HG03135 (cell line): ENCODE measurements around the gene KCTD21.
"Not testable (repeated sequence)": the region's sequence is repeated elsewhere in the genome, so short reads cannot be mapped to it uniquely, and the experiment has no call there.

Experiments used
- ATAC-seq: cut with Tn5 transposase; IDR thresholded peaks from one replicate; pipeline ENCODE4 v1.9.1; 2021; ENCODE audit warnings: mild to moderate bottlenecking, moderate library complexity; ENCODE audit not compliant: unreplicated experiment

KCTD21 gene

DNA sequence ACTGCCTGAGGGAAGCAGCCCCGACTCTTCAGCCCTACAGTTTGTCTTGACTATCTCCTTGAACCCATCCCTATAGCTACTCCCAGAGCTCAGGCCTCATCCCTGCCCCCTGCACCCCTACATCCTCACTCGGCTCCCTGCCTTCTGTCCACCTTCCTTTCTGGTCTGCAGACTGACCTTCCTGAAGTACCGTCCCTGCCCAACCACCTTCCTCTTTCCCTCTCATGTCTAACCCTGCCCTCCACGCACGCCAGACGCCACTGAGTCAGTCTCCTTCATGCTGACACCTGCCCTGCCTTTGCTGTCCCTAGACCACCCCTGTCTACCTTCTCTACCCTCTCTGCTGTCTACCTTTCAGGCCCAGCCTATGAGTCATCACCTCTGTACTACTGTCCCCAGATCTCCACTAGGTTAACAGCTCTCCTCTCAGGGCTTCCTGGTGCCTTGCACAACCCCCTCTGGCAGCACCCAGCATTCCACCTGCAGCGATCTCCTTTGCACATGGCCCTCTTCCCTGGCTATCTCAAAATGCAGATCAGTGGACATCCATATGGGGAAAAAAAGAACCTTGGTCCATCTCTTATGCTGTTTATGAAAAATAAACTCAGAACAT is 8.9 kb downstream of the KCTD21 start:
- no peak for ATAC-seq

DNA sequence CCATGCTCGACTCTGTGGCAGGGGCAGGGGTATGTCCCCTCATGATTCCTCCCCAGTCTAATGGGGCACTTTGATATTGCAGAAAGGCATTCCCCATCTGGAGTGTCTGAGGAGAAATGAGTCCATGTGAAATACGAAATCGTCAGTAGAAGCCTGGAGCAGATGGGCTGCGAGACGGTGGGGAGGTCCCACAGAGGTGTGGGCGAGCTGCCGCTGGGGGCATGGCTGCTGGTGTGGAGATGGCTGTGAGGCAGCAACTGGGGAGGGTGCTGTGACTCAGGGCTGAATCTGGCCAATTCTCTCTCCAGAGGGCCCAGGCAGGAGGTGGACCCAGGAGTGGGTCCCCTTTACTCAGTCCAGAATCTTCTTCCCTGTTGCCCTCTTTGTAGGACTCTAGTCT is 11.2 kb downstream of the KCTD21 start:
- no peak for ATAC-seq

DNA sequence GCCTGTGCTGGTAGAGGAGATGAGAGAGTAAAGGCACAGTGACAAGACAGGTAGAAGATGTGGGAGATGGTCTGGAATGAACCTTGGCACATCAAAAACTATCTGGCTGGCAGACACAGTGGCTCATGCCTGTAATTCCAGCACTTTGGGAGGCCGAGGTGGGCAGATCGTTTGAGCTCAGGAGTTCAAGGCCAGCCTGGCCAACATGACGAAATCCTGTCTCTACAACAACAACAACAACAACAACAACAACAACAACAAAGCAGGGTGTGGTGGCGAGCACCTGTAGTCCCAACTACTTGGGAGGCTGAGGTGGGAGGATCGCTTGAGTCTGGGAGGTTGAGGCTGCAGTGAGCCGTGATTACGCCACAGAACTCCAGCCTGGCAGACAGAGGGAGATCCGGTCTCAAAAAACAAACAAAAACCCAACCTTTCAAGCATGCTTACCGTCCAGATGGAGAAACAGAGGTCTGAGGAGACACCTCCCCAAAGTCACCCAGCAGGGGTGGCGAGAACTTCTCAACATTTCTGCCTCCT is 11.8 kb downstream of the KCTD21 start:
- no peak for ATAC-seq

DNA sequence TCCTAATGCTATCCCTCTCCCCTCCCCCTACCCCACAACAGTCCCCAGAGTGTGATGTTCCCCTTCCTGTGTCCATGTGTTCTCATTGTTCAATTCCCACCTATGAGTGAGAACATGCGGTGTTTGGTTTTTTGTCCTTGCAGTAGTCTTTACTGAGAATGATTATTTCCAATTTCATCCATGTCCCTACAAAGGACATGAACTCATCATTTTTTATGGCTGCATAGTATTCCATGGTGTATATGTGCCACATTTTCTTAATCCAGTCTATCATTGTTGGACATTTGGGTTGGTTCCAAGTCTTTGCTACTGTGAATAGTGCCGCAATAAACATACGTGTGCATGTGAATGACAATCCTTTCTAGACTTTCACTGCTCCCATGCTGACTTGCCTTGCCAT is 12.6 kb downstream of the KCTD21 start:
- not testable (repeated sequence) for ATAC-seq

DNA sequence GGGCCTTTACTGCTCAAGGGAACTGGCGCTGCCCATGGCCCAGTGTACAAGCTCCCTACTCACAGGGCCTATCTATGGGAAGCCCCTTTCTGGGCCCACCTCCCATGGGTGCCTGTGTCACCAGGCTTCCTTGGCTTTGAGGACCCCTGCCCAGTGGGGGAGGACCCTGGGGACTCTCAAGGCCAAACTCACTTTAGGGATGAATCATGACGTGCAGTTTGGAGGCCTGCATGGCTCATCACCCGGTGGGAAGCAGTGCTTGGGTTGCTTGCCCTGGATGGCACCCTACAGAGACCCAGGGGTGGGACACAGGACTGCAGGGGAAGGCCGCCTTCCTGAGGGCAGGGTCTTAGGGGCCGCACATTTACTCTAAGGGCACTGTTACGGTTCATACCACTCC is 16.5 kb downstream of the KCTD21 start:
- ATAC-seq, result no peak

DNA sequence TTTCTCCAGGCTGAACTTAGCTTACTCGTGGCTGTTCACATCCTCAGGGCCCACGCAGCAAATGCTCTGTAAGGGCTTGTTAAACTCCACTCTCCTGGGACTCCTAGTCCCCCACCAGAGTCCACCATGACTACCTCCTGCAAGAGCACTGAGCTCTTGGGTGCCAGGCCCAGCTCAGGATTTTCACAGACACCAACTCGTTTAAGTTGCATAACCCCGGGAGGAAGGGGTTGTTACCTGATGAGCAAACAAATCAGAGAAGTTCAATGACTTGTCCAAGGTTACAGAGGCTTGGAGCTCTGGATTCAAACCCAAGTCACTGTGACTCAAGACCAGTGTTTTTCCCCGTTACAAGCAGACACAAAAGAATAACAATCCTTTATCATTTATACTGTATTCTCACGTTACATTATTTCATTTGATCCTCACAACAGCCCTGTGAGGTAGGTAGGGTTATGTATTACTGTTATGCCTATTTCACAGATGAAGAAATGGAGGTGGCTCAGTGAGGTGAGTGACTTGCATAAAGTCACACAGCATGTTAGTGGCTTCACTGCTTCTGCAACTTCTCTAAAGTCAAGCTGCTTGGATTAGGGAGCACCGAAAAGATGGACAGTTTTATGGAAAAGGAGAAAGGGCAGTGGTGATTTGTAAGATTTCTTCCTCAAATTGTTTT is 17.4 kb downstream of the KCTD21 start:
- ATAC-seq, result no peak

DNA sequence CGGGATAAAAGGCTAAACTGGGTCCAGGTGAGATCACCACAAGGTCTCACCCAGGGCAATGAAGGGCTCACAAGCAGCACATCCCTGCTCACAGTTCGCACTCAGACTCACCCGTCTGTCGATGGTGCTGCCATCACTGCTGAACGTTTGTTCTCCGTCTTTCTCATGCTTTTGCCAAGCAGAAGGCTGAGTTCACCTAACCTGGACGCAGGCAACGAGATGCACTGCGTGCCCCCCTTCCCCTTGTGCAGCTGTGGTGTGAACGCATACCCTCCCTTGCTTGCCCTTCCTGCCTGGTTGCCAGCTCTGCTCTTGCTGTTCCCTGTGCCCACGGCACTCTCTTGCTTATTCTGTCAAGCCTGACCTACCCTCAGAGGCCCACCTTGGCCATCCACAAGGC is 18.0 kb downstream of the KCTD21 start:
- ATAC-seq, result no peak

DNA sequence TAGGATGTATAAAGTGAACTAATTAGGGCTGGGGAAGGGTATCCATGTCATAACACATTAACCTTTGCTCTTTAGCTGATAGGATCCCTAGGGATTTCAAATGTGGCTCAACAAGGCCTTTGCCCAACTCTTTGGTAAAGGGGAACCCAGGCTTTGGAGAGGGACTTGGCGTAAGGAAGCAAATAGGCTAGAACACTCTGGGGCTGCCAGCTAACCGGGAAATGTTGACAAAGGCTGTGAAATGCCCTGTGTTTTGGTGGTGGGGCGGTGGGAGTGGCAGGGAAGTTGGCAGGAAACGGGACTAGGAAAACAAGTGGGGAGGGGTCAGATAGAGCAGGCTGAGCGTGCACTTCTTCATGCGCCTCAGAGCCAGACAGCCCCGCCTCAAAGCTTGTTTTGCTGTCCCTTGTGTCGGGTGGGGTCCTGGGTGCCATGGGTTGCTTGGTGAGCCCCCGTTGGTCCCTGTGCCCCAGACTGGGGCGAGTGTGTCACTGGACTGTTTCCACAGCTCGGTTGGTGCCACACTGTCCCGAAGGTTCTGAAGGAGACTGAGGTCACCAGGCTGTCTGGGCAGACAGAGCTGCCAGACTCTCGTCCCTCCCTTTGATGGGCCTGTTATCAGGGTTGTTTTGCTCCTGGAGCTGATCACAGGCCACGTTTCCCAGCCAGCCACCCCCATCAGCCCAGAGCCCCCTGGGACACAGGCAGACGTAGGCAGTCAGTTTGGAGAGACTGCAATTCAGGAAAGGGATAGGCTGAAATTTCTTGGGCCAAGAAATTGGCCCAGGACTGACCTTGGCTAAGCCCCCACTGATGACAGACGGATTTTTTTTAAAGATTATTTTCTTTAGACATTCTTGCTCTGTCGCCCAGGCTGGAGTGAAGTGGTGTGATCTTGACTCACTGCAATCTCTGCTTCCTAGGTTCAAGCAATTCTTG is 19.6 kb downstream of the KCTD21 start:
- ATAC-seq, result no peak

DNA sequence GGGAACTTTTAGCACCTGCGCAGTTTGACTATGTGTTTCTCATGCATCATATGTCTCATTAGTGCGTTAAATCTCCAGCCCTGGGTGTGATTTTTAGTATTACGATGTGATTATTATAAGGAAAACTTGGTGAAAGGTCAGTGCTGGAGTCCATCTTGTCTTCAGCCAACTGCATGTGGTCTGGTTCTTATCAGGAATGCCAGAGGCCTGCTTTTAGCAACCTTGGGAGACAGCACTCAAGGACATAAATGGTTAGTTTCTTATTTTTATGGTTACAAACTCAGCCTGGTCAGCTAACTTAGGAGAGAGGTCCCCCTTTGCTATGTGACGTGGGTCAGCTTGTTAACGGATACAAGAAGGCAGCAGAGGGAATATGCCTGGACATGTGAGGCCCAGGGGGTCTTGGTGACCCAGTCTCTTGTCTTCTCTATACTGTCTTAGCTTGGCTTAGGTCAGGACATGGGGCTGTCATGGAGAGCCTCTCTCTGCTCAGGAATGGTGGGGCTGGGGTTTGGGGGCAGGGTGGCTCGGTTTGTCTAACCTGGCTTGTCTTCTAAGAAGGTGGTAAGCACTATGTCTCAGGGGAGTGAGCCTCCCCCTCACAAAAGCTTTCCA is 21.5 kb downstream of the KCTD21 start:
- no peak for ATAC-seq

DNA sequence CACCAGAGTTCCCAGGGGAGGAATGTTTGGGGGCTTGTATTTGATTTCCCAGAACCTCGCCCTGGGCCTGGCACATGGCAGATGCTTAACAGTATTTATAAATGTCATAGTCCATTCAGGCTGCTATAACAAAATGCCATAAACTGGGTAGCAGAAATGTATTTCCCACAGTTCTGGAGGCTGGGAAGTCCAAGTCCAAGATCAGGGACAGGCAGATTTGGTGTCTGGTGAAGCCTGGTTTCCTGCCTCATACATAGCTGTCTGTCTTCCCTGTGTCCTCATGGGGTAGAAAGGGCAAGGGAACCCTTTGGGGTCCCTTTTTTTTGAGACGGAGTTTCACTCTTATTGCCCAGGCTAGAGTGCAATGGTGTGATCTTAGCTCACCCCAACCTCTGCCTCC is 24.0 kb downstream of the KCTD21 start:
- no peak for ATAC-seq

DNA sequence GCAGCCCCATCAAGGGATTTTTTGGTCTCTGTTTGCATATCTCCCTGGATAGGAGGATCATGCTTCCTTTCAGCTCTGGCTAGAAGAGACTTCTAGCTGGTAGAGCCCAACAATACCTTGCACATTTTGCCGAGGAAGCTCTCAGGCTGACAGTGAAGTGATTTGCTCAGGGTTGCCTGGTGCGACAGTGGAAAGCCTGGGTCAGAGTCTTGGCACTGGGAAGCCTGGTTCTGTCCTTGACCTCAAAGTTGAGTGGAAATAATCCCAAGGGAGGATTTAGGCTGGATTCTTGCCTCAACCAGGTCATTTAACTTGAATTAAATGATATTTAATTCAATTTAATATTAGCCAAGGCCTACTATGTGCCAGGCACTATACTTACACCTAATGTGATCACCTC is 24.6 kb downstream of the KCTD21 start:
- ATAC-seq, result no peak

DNA sequence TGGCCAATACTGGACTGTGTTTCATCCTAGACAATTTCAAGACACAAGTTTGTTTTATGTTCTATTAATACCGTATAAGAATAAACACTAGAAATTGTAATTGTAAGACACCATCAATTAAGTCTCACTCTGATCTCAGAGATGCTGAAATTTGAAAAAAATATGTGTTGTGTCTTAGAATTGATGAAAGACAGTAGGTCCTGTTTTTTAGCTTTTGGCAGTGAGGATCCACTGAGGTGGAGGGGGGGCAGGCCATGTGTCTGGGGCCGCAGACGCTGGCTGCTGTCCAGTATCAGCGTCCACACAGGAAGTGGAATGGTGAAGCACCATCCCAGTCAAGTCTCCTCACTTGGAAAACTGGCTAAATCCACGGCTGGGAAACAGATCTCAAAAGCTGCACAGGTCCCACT is 26.5 kb downstream of the KCTD21 start:
- no peak for ATAC-seq

DNA sequence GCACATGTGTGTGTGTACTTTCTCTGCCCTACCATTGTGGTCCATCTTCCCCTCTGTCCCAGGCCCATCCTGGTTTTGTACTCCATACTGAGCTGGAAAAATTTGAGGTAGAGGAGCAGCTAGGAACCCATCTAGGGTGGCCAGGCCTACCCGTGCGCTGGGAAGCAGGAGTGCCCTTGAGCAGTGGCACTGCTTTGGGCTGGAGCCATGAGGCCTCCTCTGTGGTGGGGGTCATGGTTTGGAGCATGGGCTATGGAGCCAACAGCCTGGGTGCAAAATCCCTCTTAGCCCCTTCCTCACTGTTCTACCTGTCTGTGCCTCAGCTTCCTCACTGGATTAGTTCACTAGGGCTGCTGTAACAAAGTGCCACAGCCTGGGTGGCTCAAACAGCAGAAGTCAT is 27.1 kb downstream of the KCTD21 start:
- ATAC-seq, result no peak

DNA sequence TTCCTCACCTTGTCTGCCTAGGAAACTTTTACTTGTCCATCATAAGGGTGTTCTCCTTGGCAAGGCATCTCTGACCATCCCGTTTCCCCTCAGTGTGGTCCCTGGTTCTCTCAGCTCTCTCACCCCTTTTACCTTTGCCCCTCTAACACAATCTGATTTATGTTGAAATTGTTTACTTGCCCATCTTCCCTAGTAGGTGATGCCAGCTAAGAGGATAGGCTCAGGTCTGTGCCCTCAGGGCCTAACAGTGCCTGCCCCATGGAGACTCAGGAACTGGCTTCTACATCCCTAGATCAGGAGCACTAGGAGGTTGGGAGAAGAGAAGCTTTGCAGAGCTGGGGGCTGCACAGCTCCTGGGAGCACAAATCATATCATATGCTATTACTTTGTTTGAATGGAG is 27.9 kb downstream of the KCTD21 start:
- no peak for ATAC-seq

DNA sequence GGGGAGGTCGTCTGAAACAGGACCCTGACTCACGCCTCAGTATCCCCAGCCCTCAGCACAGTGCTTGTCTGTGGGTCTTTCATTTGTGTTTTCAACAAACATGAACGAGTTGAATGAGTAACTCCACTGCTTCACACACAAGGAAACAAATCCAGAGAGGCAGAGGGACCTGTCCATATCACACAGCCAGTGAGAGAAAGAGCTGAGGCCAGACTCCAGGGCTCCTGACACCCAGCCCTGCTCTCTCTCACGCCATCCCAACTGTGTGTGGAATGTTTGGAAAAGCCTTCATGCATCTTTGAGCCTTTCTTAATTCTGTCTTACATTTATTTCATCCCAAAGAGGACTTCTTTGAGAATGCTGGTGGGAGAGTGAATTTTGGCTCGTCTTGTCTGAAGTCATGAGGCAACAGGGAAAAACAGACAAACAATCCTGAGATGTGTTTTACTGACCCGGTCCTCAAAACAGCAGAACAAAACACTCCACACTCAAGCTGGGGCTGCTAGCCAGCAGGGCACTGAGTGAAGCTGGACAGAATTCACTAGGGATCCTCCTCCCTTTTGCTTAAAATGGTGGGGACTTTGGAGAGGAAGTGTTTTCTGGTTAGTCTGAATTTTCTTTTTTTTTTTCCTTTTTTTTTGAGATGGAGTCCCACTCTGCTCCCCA is 29.3 kb downstream of the KCTD21 start:
- no peak for ATAC-seq

DNA sequence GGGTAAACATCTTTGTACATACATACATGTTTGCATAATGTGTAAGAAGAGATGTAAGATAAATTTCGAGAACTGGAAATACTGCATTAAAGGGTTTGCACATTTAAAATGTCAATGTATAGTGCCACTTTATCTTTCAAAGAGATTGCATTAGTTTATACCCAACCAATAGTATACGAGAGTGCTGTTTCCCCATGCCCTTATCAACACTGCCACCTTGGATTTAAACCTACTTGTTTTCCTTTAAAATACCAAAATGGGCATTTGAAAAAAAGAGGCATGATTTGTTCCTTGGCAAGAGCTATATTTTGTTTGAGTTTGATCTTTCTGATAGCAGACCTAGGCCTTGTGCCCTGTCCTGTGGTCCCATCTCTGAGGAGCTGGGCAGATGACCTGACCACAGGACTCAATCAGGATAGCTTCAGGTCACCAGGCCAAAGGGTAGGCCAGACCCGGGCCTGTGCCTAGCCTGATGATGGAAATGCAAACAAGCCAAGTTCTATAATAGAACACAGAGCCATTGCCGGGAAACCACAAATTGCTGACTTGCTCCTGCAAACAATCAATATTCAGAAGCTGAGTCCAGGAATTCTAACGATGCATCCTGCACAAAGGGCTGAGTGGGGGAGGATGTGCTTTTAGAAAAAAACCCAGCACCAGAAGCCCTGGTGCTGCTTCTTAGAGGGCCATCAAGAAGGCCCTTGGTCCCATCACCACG is 32.1 kb downstream of the KCTD21 start:
- ATAC-seq, result no peak

DNA sequence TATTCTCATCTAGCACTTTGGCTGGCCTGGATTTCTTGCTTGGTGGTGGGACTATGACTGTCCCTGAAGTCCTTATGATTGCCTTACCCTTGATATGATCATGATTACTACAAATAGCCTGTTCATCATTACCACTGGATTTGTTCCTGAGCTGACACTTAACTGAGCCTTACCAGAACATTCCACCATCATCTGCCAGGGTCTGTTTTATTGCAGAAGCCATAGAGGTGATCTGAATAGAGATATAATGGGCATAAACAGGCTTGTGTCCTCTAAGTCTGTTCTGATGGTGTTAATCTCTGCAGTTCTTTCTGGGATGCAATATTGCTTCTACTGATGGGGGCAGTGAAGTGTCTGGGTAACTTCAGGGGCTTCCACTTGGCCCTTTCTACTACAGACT is 36.6 kb downstream of the KCTD21 start:
- ATAC-seq, result no peak

DNA sequence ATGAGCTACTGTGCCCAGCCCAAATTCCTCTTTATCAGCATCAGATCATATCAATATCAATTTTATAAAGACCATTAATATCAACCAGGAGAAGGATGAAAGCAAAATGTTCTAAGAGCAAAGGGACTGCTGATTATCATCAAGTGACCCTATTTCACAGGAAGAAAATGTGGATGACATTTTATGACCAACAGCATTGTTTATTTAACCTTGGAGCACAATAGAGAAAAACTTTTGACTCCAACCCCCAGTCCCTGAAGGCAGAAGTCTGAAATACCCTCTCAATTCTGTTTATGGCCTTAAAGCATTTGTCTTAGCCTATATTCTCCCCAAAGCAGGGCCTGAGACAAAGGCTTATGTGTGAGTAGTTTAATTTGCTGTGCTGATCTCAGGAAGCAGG is 37.7 kb downstream of the KCTD21 start:
- ATAC-seq, result no peak

DNA sequence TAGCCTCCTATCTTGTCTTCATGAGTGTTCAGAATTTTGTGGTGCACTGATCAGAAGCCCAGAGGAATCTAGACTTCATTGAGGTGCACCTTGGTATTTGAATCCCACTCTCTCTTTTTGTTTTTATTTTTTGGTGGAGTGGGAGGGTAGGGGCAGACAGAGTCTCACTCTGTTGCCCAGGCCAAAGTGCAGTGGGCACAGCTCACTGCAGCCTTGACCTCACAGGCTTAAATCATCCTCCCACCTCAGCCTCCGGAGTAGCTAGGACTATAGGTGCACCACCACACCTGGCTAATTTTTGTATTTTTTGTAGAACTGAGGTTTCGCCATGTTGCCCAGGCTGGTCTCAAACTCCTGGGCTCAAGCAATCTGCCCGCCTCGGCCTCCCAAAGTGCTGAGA is 38.1 kb downstream of the KCTD21 start:
- ATAC-seq, result no peak

DNA sequence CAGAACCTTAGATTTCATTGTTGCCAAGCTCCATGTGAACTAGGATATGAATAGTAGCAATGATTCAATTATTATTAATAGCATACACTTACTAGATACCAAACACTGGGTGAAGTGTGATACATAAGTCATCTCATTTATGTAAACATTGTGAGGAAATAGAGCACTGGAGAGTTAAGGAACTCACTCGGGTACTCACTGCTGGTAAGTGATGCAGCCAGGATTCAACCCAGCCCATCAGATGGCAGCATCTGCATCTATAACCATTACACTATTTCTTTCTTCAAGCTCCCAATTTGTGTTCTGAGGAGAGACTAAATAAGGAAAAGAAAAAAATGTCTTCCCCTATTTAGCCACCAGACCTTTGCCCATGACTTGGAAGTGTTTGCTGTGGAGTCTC is 38.8 kb downstream of the KCTD21 start:
- no peak for ATAC-seq
